IMR-90 (cell line): ENCODE measurements around the gene CNPY4.

Source experiments
- CTCF ChIP-seq: conservative IDR thresholded peaks from 2 replicates; pipeline ENCODE4 v1.5.1; 2012; ENCODE audit warnings: mild to moderate bottlenecking, low read depth, low read length, improper control_type of control experiment
- MAFK ChIP-seq: IDR thresholded peaks from 2 replicates; pipeline ENCODE4 v1.6.1; 2012; ENCODE audit warnings: low read depth, low read length, improper control_type of control experiment
- RFX5 ChIP-seq: IDR thresholded peaks from 2 replicates; pipeline ENCODE4 v1.8.0; 2012; ENCODE audit warnings: low read depth, mild to moderate bottlenecking, low read length, moderate library complexity

- TF ChIP-seq RFX5, result no peak
- no peak for TF ChIP-seq CTCF
- TF ChIP-seq MAFK, result no peak
Measured at GRCh38 chr7:100154651-100155491, 35.4 kb downstream of the CNPY4 start.
